ENCODE data around the gene FNBP1. TPM values are rescaled to one million over a fixed set of nuclear protein-coding genes. Genes with fewer than 3 reads are reported as not detected.

FNBP1 gene
- total and polyA plus RNA-seq, 10 of the 15 experiments (the other 5 are each of a cell fraction or from before 2014, with no cell fraction given): 64.5 to 353 (median 179) TPM

DNA sequence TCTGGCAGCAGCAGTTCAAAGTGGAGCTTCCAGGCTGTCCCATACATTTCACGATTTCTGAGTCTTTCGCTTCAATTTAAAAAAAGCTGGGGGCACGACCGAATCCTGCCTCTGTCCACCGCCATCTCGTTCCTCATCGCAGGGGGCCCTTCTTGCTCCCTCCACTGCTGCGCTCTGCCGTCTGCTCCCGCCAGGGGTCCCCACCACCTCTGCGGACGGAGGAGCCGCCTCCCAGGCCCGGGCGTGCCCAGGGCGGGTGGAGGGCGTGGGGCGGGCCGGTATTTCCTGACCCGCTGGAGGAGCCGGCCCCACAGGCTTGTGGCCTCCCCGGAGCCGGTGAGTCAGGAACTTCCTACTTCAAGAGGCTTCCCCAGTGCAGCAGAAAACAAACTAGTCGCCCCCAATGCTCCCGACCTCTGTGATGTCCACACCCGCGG is 157.3 kb downstream of the FNBP1 start:
- in situ Hi-C loops (cut with MboI): loop anchor here (5.0 kb wide), 2 partner anchors 107 to 157 kb away; partner anchors contain the start of gene FNBP1
- ATAC-seq (peak; percentile 59), FAIRE-seq (peak; percentile 81), DNase-seq (ENCODE audit: low read depth, low spot score) (peak; percentile 64)
- Histone ChIP-seq H3K4me3 (peak overlapping the region; percentile 74), H3K9ac (ENCODE audit: control insufficient read depth, insufficient read depth, low read length) (peak overlapping the region; percentile 90), H3K79me2 (ENCODE audit: control insufficient read depth, insufficient read depth, low read length) (peaks cover 41% of the 10 kb centered on the region), H2AFZ (ENCODE audit: control insufficient read depth, low read depth, low read length) (no peak overlapping the region), H3K4me2 (ENCODE audit: control insufficient read depth, insufficient read depth) (peak overlapping the region; percentile 100), H3K9me3 (replicated peaks; ENCODE audit: control insufficient read depth, insufficient read depth, low read length) (no peaks in the 10 kb centered on the region), H3K36me3 (ENCODE audit: control insufficient read depth in 2 of 2, insufficient read depth in 2 of 2, low read length in 1 of 2) (peaks cover 7 to 8% of the 10 kb centered on the region in 2 experiments), H3K4me1 (ENCODE audit: control insufficient read depth, insufficient read depth, low read length) (peaks cover 63% of the 10 kb centered on the region), H4K20me1 (ENCODE audit: control insufficient read depth, insufficient read depth) (no peaks in the 10 kb centered on the region; the same call in 1 of the 2 replicates), H3K27me3 (replicated peaks in 1 of 2; ENCODE audit: control insufficient read depth in 2 of 2, insufficient read depth in 2 of 2, low read length in 1 of 2) (no peaks in the 10 kb centered on the region), H3K27ac (ENCODE audit: control insufficient read depth, insufficient read depth) (peak overlapping the region; percentile 96)
- ChIA-PET SMC1A (ENCODE audit: uncharacterized antibody, unreplicated experiment) (interaction anchor here (0.7 to 3.1 kb wide), 19 partner anchors 12 to 243 kb away, joined by 3 to 29 read pairs (median 4); partner anchors contain the start of gene C9orf78), POLR2A (interaction anchor here (0.6 to 5.2 kb wide), 16 partner anchors 16 to 454 kb away, joined by 3 to 79 read pairs (median 5); partner anchors contain the start of gene C9orf78), CTCF (interaction anchor here (0.8 to 2.8 kb wide), 22 partner anchors 9 to 357 kb away, joined by 3 to 19 read pairs (median 4); no protein-coding TSS in a partner anchor), RAD21 (ENCODE audit: unreplicated experiment) (interaction anchor here (0.7 to 5.4 kb wide), 11 partner anchors 34 to 422 kb away, joined by 3 to 89 read pairs (median 5); no protein-coding TSS in a partner anchor)
- no TSS peak for BruUV-seq (replicated peaks)
- under 1% methylated on average over 27 of the region's 27 CpGs for WGBS (ENCODE audit: insufficient coverage, insufficient replicate concordance, low lambda C conversion rate, missing lambda C conversion rate)
- intact Hi-C loops (cut with micrococcal nuclease; ENCODE audit: unreplicated experiment): loop anchor here (5.0 kb wide), 2 partner anchors 122 to 212 kb away; no protein-coding TSS in a partner anchor
- TF ChIP-seq STAT3 (IDR thresholded peaks at IDR 0.05; ENCODE audit: low read depth, low read length) (no peak), EP300 (IDR thresholded peaks at IDR 0.05; ENCODE audit: borderline replicate concordance in 1 of 2, control insufficient read depth in 1 of 2, low read depth in 2 of 2, low read length in 2 of 2) (no peak), RUNX3 (IDR thresholded peaks at IDR 0.05; ENCODE audit: low read length) (no peak), SPI1 (IDR thresholded peaks at IDR 0.05; ENCODE audit: borderline replicate concordance, insufficient read depth, low read depth, low read length) (0 out of 2 replicates have a peak, but pooled peaks have one; percentile 4), ZNF24 (IDR thresholded peaks at IDR 0.05) (no peak), SMARCA5 (IDR thresholded peaks at IDR 0.05) (peak; percentile 84), TCF12 (IDR thresholded peaks at IDR 0.05; ENCODE audit: low read depth, low read length) (0 out of 2 replicates have a peak, but pooled peaks have one; percentile 30), KAT2A (conservative IDR thresholded peaks at IDR 0.05; ENCODE audit: control insufficient read depth, low read depth, low read length) (no peak), STAT1 (conservative IDR thresholded peaks at IDR 0.05) (no peak), CEBPB (IDR thresholded peaks at IDR 0.05; ENCODE audit: borderline replicate concordance in 1 of 2, low read depth in 2 of 2, low read length in 2 of 2) (no peak; a peak in 1 of 4 replicates), SP1 (IDR thresholded peaks at IDR 0.05; ENCODE audit: low read depth, low read length) (no peak), IRF4 (IDR thresholded peaks at IDR 0.05; ENCODE audit: low read depth, low read length) (0 out of 2 replicates have a peak, but pooled peaks have one; percentile 12), MXI1 (IDR thresholded peaks at IDR 0.05; ENCODE audit: low read depth, low read length) (peak; percentile 68; the same call in 1 of the 2 replicates), NFYB (IDR thresholded peaks at IDR 0.05; ENCODE audit: insufficient read depth, low read depth, low read length) (no peak)
- TF ChIP-seq, protein P1, sequence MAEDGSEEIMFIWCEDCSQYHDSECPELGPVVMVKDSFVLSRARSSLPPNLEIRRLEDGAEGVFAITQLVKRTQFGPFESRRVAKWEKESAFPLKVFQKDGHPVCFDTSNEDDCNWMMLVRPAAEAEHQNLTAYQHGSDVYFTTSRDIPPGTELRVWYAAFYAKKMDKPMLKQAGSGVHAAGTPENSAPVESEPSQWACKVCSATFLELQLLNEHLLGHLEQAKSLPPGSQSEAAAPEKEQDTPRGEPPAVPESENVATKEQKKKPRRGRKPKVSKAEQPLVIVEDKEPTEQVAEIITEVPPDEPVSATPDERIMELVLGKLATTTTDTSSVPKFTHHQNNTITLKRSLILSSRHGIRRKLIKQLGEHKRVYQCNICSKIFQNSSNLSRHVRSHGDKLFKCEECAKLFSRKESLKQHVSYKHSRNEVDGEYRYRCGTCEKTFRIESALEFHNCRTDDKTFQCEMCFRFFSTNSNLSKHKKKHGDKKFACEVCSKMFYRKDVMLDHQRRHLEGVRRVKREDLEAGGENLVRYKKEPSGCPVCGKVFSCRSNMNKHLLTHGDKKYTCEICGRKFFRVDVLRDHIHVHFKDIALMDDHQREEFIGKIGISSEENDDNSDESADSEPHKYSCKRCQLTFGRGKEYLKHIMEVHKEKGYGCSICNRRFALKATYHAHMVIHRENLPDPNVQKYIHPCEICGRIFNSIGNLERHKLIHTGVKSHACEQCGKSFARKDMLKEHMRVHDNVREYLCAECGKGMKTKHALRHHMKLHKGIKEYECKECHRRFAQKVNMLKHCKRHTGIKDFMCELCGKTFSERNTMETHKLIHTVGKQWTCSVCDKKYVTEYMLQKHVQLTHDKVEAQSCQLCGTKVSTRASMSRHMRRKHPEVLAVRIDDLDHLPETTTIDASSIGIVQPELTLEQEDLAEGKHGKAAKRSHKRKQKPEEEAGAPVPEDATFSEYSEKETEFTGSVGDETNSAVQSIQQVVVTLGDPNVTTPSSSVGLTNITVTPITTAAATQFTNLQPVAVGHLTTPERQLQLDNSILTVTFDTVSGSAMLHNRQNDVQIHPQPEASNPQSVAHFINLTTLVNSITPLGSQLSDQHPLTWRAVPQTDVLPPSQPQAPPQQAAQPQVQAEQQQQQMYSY (CRISPR knock-in tag; IDR thresholded peaks at IDR 0.05): no peak
- TF ChIP-seq, protein P2, sequence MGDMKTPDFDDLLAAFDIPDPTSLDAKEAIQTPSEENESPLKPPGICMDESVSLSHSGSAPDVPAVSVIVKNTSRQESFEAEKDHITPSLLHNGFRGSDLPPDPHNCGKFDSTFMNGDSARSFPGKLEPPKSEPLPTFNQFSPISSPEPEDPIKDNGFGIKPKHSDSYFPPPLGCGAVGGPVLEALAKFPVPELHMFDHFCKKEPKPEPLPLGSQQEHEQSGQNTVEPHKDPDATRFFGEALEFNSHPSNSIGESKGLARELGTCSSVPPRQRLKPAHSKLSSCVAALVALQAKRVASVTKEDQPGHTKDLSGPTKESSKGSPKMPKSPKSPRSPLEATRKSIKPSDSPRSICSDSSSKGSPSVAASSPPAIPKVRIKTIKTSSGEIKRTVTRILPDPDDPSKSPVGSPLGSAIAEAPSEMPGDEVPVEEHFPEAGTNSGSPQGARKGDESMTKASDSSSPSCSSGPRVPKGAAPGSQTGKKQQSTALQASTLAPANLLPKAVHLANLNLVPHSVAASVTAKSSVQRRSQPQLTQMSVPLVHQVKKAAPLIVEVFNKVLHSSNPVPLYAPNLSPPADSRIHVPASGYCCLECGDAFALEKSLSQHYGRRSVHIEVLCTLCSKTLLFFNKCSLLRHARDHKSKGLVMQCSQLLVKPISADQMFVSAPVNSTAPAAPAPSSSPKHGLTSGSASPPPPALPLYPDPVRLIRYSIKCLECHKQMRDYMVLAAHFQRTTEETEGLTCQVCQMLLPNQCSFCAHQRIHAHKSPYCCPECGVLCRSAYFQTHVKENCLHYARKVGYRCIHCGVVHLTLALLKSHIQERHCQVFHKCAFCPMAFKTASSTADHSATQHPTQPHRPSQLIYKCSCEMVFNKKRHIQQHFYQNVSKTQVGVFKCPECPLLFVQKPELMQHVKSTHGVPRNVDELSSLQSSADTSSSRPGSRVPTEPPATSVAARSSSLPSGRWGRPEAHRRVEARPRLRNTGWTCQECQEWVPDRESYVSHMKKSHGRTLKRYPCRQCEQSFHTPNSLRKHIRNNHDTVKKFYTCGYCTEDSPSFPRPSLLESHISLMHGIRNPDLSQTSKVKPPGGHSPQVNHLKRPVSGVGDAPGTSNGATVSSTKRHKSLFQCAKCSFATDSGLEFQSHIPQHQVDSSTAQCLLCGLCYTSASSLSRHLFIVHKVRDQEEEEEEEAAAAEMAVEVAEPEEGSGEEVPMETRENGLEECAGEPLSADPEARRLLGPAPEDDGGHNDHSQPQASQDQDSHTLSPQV (IDR thresholded peaks at IDR 0.05): peak; percentile 65; the same call in 1 of the 2 replicates
